Heart left ventricle (tissue), 16 donors: Measurements from ENCODE around the gene NKX6-1. TPM values are rescaled to one million over a fixed set of nuclear protein-coding genes. Genes with fewer than 3 reads are reported as not detected.
A peak's percentile ranks its signal among the peaks of the same experiment; 100 is the strongest.

Source experiments
- ATAC-seq, 4 donors: fragments of 200-7000 bp; cut with Tn5 transposase; one replicate each; pipeline ENCODE4 v1.9.1; 2020 to 2022; ENCODE audit warnings: moderate library complexity in 4 of 4, mild to moderate bottlenecking in 3 of 4, moderate number of reproducible peaks in 1 of 4
- DNase-seq, 5 donors: peaks; one replicate each; pipeline ENCODE4 v3.0.0-alpha.2; 2020
- H3K27ac ChIP-seq, 12 donors: fragments of 200-600 bp; sonication (generic) in 4 of 12; one replicate each; pipeline versions ENCODE4 v1.5.0 to v1.8.0; 2016 to 2022; ENCODE audit warnings: mild to moderate bottlenecking in 2 of 12
- H3K27me3 ChIP-seq, 9 donors: fragments of 200-600 bp; sonication (generic) in 2 of 9; one replicate each; pipeline versions ENCODE4 v1.5.1 to v1.8.0; 2016 to 2022; ENCODE audit warnings: mild to moderate bottlenecking in 3 of 9
- H3K36me3 ChIP-seq, 9 donors: fragments of 200-600 bp; sonication (generic) in 2 of 9; one replicate each; pipeline versions ENCODE4 v1.5.0 to v1.8.0; 2018 to 2022; ENCODE audit warnings: mild to moderate bottlenecking in 2 of 9
- H3K4me1 ChIP-seq, 12 donors: fragments of 200-600 bp; sonication (generic) in 4 of 12; one replicate each; pipeline versions ENCODE4 v1.5.0 to v1.8.0; 2016 to 2022; ENCODE audit warnings: mild to moderate bottlenecking in 3 of 12
- H3K4me3 ChIP-seq, 12 donors: fragments of 200-600 bp; sonication (generic) in 4 of 12; one replicate each; pipeline versions ENCODE4 v1.5.0 to v1.8.0; 2017 to 2022; ENCODE audit warnings: mild to moderate bottlenecking in 9 of 12, moderate library complexity in 4 of 12
- H3K9me3 ChIP-seq, 12 donors: fragments of 200-600 bp; sonication (generic) in 4 of 12; one replicate each; pipeline versions ENCODE4 v1.5.0 to v1.8.0; 2016 to 2022; ENCODE audit warnings: mild to moderate bottlenecking in 1 of 12
- POLR2A ChIP-seq, 2 donors: fragments of 450-650 bp; IDR thresholded peaks; one replicate each; pipeline ENCODE4 v1.6.1; 2017; ENCODE audit warnings: antibody characterized with exemption in 2 of 2, mild to moderate bottlenecking in 2 of 2, moderate library complexity in 2 of 2
- WGBS, 4 donors: extraction: QIAGEN DNeasy Blood & Tissue Kit in 2 of 4; methylation state at CpG; one replicate each; pipeline versions ENCODE4 v1.1.5 to v1.1.7; 2013 to 2018; 5-methylcytosine and 5-hydroxymethylcytosine counted together
- intact Hi-C, 10 donors: fragments of 100-400 bp; cut with DNase I; formaldehyde crosslinking; loops; one replicate each; pipeline versions ENCODE4 v1.11.1 to v1.14.2; 2022
- polyA plus RNA-seq, 2 donors: library from polyadenylated mRNA; stranded (reverse); fragments of 200-250 nt; gene quantifications; one replicate each; pipeline ENCODE4 v1.2.3, GENCODE V29; 2013
- total RNA-seq, 9 donors: library from RNA; depleted of rRNA in 2 of 9; stranded (reverse); fragments of >200 nt in 2 of 9; fragmentation: NEBNext Ultra II Directional in 3 of 9; extraction: Animal tissue kit (Norgen Biotek cat#: 25700) in 3 of 9; gene quantifications; one replicate each; pipeline versions ENCODE4 v1.1.0 to v1.2.4, GENCODE V29; 2016 to 2023
- TF ChIP-seq, protein P1 (sequence below), 12 donors: fragments of 200-600 bp; sonication (generic) in 4 of 12; IDR thresholded peaks; one replicate each; pipeline versions ENCODE4 v1.5.0 to v1.8.0; 2018 to 2022; ENCODE audit warnings: antibody characterized with exemption in 12 of 12, mild to moderate bottlenecking in 5 of 12
- donor health status: ischemic (EF 13 %, LVEDD 7.1; RV severe dilation, severe dysfunction).
- donor health status: healthy with polysubstance abuse.
- donor health status: DM: no; HTN: yes; CAD: no.
- donor health status: DM: no; HTN: no; CAD: no.
- donor health status: ischemic (EF 25% LVEDD 6.9; RV normal size, moderate dysfunction).
- donor health status: ischemic (EF 25% LVEDD 5.7; RV mildly dilated, moderate dysfunction).
- donor health status: healthy.
- donor health status: DM: yes; HTN: yes; CAD: no.
- donor health status: ischemic (EF 35%, LVEDD 5.7; RV mildly dilated, moderate dysfunction).
- donor health status: nonischemic (EF 11% LVEDD 7.7; RV severe dilation, severe dysfunction).
- donor health status: DM: yes; HTN: yes; CAD: no.
- donor health status: PGD.
- donor health status: ischemic (EF 29% LVEDD 5.4; RV normal size, mild dysfunction).
- donor health status: nonischemic (EF 23%, LVEDD 6.1; RV moderate dilation, normal function).

Gene NKX6-1
- total and polyA plus RNA-seq, 11 donors: 0.32 TPM; not detected in 10

GRCh38 chr4:84484236-84484635 lies 14.9 kb downstream of the NKX6-1 start:
- peaks cover 0 to 25% (median 8%) of the 10 kb centered on the region in 12 donors for H3K4me1 ChIP-seq
- ATAC-seq: no peak
- WGBS, 4 donors: 6 to 15% (median 10%) methylated on average over 4 of the region's 4 CpGs
- H3K27ac ChIP-seq: no peak overlapping the region
- peaks cover 45 to 99% (median 95%) of the 10 kb centered on the region in 9 donors for H3K27me3 ChIP-seq
- H3K9me3 ChIP-seq: no peaks in the 10 kb centered on the region
- no peak for DNase-seq
- no peaks in the 10 kb centered on the region for H3K36me3 ChIP-seq
- H3K4me3 ChIP-seq: no peak overlapping the region
- TF ChIP-seq POLR2A (IDR thresholded peaks at IDR 0.05): no peak
- TF ChIP-seq, protein P1, sequence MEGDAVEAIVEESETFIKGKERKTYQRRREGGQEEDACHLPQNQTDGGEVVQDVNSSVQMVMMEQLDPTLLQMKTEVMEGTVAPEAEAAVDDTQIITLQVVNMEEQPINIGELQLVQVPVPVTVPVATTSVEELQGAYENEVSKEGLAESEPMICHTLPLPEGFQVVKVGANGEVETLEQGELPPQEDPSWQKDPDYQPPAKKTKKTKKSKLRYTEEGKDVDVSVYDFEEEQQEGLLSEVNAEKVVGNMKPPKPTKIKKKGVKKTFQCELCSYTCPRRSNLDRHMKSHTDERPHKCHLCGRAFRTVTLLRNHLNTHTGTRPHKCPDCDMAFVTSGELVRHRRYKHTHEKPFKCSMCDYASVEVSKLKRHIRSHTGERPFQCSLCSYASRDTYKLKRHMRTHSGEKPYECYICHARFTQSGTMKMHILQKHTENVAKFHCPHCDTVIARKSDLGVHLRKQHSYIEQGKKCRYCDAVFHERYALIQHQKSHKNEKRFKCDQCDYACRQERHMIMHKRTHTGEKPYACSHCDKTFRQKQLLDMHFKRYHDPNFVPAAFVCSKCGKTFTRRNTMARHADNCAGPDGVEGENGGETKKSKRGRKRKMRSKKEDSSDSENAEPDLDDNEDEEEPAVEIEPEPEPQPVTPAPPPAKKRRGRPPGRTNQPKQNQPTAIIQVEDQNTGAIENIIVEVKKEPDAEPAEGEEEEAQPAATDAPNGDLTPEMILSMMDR (IDR thresholded peaks at IDR 0.05): no peak
- intact Hi-C loops: no loop called here

- Histone ChIP-seq H3K9me3 (no peaks in the 10 kb centered on the region), H3K27ac (no peak overlapping the region), H3K4me3 (no peak overlapping the region), H3K36me3 (no peaks in the 10 kb centered on the region), H3K4me1 (peaks cover 0 to 25% (median 8%) of the 10 kb centered on the region in 12 donors), H3K27me3 (peaks cover 45 to 100% (median 91%) of the 10 kb centered on the region in 9 donors)
- ATAC-seq: peak in 1 of 4 donors; percentile 13
- intact Hi-C loops: no loop called here
- no peak for DNase-seq
- WGBS, 4 donors: 5 to 10% (median 6%) methylated on average over 10 to 20 of the region's 20 CpGs
- TF ChIP-seq POLR2A (IDR thresholded peaks at IDR 0.05): no peak
- TF ChIP-seq, protein P1 (IDR thresholded peaks at IDR 0.05): no peak
Measured at GRCh38 chr4:84483688-84484087, 15.4 kb downstream of the NKX6-1 start.

GRCh38 chr4:84482564-84483563 lies 16.2 kb downstream of the NKX6-1 start:
- TF ChIP-seq POLR2A (IDR thresholded peaks at IDR 0.05): no peak
- TF ChIP-seq, protein P1 (IDR thresholded peaks at IDR 0.05): peak in 9 of 12 donors; percentile 10 to 30 (median 20)
- no peaks in the 10 kb centered on the region for H3K36me3 ChIP-seq
- intact Hi-C loops: no loop called here

GRCh38 chr4:84481860-84482245 lies 17.2 kb downstream of the NKX6-1 start:
- intact Hi-C loops: no loop called here
- 2 to 5% (median 4%) methylated on average over 15 to 20 of the region's 20 CpGs for WGBS, 4 donors
- Histone ChIP-seq H3K27me3 (peaks cover 48 to 99% (median 72%) of the 10 kb centered on the region in 9 donors), H3K9me3 (no peaks in the 10 kb centered on the region), H3K36me3 (no peaks in the 10 kb centered on the region), H3K4me1 (peaks cover 0 to 25% (median 8%) of the 10 kb centered on the region in 12 donors), H3K4me3 (no peak overlapping the region), H3K27ac (no peak overlapping the region)
- DNase-seq (no peak), ATAC-seq (no peak)
- TF ChIP-seq POLR2A (IDR thresholded peaks at IDR 0.05): no peak

More at GRCh38 chr4:84482564-84483563, 16.2 kb downstream of the NKX6-1 start:
- Histone ChIP-seq H3K4me1 (peaks cover 0 to 25% (median 8%) of the 10 kb centered on the region in 12 donors), H3K27ac (no peak overlapping the region), H3K27me3 (peaks cover 48 to 99% (median 82%) of the 10 kb centered on the region in 9 donors), H3K4me3 (peak overlapping the region in 4 of 12 donors; percentile 3 to 17 (median 10)), H3K9me3 (no peaks in the 10 kb centered on the region)
- DNase-seq (peak in 1 of 5 donors; percentile 29), ATAC-seq (peak in 3 of 4 donors; percentile 16 to 24 (median 24))
- 5 to 9% (median 6%) methylated on average over 39 to 69 of the region's 69 CpGs for WGBS, 4 donors
